Duodenal mucosa (tissue), 2 donors: Measurements from ENCODE around the gene SLC25A17.
A peak's percentile ranks its signal among the peaks of the same experiment; 100 is the strongest.
"Not testable (repeated sequence)": the region's sequence is repeated elsewhere in the genome, so short reads cannot be mapped to it uniquely, and the experiment has no call there.

Source experiments
- H3K27ac ChIP-seq: one replicate; pipeline ENCODE4 v1.7.0; 2013; ENCODE audit warnings: low read depth, low read length
- H3K27me3 ChIP-seq, 2 donors: one replicate each; pipeline ENCODE4 v1.7.0; 2013; ENCODE audit warnings: low read length in 2 of 2, control low read depth in 1 of 2; ENCODE audit not compliant: insufficient read depth in 2 of 2, control insufficient read depth in 1 of 2
- H3K36me3 ChIP-seq, 2 donors: one replicate each; pipeline ENCODE4 v1.7.0; 2013; ENCODE audit warnings: low read length in 2 of 2, control low read depth in 1 of 2; ENCODE audit not compliant: insufficient read depth in 2 of 2, control insufficient read depth in 1 of 2
- H3K4me1 ChIP-seq, 2 donors: one replicate each; pipeline ENCODE4 v1.7.0; 2013; ENCODE audit warnings: low read length in 2 of 2, control low read depth in 1 of 2; ENCODE audit not compliant: insufficient read depth in 2 of 2, control insufficient read depth in 1 of 2
- H3K4me3 ChIP-seq, 2 donors: one replicate each; pipeline ENCODE4 v1.7.0; 2013; ENCODE audit warnings: low read length in 2 of 2, low read depth in 1 of 2
- H3K9ac ChIP-seq, 2 donors: one replicate each; pipeline ENCODE4 v1.7.0; 2013; ENCODE audit warnings: low read length in 2 of 2, low read depth in 1 of 2
- H3K9me3 ChIP-seq, 2 donors: one replicate each; pipeline ENCODE4 v1.7.0; 2013; ENCODE audit warnings: low read length in 2 of 2, control low read depth in 1 of 2; ENCODE audit not compliant: control insufficient read depth in 1 of 2

Gene SLC25A17

GRCh38 chr22:40853961-40854360, 34.8 kb upstream of the SLC25A17 start:
- Histone ChIP-seq H3K9me3 (no peaks in the 10 kb centered on the region), H3K36me3 (peaks cover 9 to 16% of the 10 kb centered on the region in 2 donors), H3K4me1 (peaks cover 37 to 50% of the 10 kb centered on the region in 2 donors), H3K27me3 (no peaks in the 10 kb centered on the region), H3K4me3 (peak overlapping the region; percentile 30 to 50), H3K27ac (no peak overlapping the region), H3K9ac (peak overlapping the region; percentile 9 to 100)

DNA sequence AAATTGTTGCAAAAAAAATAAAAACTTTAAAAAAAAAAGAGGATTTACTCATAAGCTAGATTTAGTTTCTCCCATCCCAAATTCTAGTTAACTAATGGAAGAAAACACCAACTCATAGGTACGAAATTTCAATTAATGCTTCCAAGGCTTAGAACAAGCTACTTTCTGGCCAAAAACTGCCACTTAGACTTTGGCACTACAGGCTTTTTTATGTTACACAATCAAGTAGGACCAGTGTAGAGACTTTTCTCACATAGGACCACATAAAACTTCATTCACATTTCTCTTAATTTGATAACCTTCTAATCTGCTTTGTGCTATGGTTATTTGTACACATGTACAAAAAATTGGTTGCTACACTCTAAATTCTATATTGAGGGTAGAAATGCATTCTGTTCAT, 34.2 kb upstream of the SLC25A17 start:
- Histone ChIP-seq H3K9ac (peak overlapping the region; percentile 9 to 100), H3K27ac (no peak overlapping the region), H3K27me3 (no peaks in the 10 kb centered on the region), H3K4me1 (peaks cover 37 to 47% of the 10 kb centered on the region in 2 donors), H3K9me3 (no peaks in the 10 kb centered on the region), H3K4me3 (peak overlapping the region in 1 of 2 donors; percentile 30), H3K36me3 (peaks cover 13 to 23% of the 10 kb centered on the region in 2 donors)

DNA sequence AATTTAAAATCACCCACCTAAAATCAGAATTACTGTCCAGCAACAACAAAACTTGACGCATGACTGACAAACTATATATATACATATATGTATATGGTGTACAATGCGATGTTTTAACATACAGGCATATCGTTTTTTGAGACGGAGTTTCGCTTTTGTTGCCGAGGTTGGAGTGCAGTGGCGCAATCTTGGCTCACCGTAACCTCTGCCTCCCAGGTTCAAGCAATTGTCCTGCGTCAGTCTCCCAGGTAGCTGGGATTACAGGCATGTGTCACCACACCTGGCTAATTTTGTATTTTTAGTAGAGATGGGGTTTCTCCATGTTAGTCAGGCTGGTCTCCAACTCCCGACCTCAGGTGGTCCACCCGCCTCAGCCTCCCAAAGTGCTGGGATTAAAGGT, 26.7 kb upstream of the SLC25A17 start:
- not testable (repeated sequence) for H3K9me3 ChIP-seq, H3K27me3 ChIP-seq, H3K27ac ChIP-seq, H3K4me3 ChIP-seq, H3K4me1 ChIP-seq, H3K9ac ChIP-seq
- peaks cover 33 to 78% of the 10 kb centered on the region in 2 donors for H3K36me3 ChIP-seq

GRCh38 chr22:40844951-40845350, 25.8 kb upstream of the SLC25A17 start:
- H3K27ac ChIP-seq = no peak overlapping the region
- H3K9me3 ChIP-seq = no peaks in the 10 kb centered on the region
- no peak overlapping the region for H3K9ac ChIP-seq
- H3K27me3 ChIP-seq = no peaks in the 10 kb centered on the region
- no peaks in the 10 kb centered on the region for H3K4me1 ChIP-seq
- H3K36me3 ChIP-seq = peaks cover 33 to 81% of the 10 kb centered on the region in 2 donors
- no peak overlapping the region for H3K4me3 ChIP-seq

DNA sequence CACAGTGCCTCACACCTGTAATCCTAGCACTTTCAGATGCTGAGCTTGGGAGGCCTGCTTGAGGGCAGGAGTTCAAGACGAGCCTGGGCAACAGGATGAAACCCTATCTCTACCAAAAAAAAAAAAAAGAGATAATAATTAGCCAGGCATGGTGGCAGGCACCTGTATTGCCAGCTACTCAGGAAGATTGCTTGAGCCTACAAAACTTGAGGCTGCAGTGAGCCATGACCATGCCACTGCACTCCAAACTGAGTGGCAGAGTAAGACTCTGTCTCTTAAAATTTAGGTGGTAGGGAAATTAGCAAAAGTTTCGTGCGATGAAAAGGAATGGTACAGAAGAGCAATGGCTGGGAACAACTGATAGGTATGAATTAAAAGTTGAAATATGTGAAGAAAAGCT, 19.3 kb upstream of the SLC25A17 start:
- H3K36me3 ChIP-seq = peaks cover 27 to 78% of the 10 kb centered on the region in 2 donors

DNA sequence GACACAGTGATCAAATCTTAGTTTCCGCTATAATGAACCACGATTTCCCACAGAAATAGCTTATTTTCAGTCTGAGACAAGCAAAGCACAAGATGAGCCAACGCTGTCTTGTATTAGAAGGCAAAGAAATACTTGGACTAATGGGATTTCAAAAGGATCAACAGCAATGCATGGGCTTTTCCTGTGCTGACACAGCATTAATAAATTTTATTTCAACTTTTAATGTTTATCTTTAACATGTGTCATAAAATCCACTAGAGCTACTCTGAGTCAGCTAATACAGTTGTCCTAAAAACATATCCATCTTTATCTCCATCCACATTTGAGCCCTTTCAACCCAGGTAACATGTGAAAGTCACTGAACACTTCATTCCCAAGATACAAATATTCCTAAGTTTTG, 15.5 kb upstream of the SLC25A17 start:
- H3K36me3 ChIP-seq = peaks cover 26 to 79% of the 10 kb centered on the region in 2 donors
- H3K9ac ChIP-seq = no peak overlapping the region
- H3K4me3 ChIP-seq = no peak overlapping the region

More for the DNA sequence above, 19.3 kb upstream of the SLC25A17 start:
- H3K27me3 ChIP-seq = no peaks in the 10 kb centered on the region
- H3K4me3 ChIP-seq = no peak overlapping the region
- H3K9ac ChIP-seq = no peak overlapping the region
- H3K27ac ChIP-seq = no peak overlapping the region
- no peaks in the 10 kb centered on the region for H3K9me3 ChIP-seq
- H3K4me1 ChIP-seq = no peaks in the 10 kb centered on the region

DNA sequence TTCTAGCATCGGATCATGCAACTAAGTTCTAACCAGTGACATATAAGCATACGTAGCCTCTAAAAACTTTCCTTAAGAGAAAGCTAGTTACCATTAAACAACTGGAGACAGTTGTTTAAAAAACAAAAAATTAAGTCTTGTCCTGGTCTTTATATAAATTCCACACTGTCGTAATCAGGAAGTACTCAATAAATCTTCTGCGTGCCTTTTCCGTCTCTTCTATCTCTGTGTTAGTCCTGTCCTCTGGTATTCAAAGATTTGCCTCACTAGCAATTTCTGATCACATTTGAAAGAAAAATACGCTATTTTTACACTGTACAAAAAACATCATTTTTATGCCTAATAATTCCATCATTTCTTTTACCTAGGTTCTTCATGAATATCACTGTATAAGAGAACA, 10.0 kb upstream of the SLC25A17 start:
- peaks cover 14 to 49% of the 10 kb centered on the region in 2 donors for H3K36me3 ChIP-seq
- no peaks in the 10 kb centered on the region for H3K9me3 ChIP-seq
- peaks cover 0 to 6% of the 10 kb centered on the region in 2 donors for H3K4me1 ChIP-seq
- H3K27ac ChIP-seq = no peak overlapping the region
- no peak overlapping the region for H3K9ac ChIP-seq
- H3K27me3 ChIP-seq = no peaks in the 10 kb centered on the region
- H3K4me3 ChIP-seq = no peak overlapping the region

More for the DNA sequence above, 15.5 kb upstream of the SLC25A17 start:
- Histone ChIP-seq H3K4me1 (no peaks in the 10 kb centered on the region), H3K27ac (no peak overlapping the region), H3K9me3 (no peaks in the 10 kb centered on the region), H3K27me3 (no peaks in the 10 kb centered on the region)

DNA sequence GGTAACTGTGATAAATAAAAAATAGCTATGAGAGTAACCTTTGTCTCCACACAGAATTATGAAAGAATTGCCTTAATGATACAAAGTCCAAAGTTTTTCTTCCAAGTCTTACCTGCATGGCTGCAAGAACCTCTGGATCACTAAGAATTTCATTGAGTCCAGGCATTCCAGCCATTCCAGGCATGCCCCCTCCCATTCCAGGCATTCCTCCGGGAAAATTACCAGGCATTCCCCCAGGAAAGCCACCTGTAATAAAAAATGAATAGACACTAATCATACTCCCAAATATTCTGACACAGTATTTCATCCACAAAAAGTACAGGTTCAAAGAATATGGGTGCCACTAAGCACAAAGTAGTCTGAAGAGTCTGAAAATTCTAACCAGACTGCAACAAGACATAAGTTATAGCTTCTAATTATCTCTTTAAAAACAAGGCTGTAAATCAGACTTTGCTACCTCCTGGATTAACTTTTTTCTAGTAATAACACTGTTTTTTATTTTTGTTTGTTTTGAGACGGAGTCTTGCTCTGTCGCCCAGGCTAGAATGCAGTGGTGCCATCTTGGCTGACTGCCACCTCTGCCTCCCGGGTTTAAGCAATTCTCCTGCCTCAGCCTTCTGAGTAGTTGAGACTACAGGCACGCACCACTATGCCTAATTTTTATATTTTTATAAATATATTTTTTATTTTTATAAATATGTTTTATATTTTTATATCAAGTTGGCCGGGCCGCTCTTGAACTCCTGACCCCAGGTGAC, 8.0 kb upstream of the SLC25A17 start:
- no peaks in the 10 kb centered on the region for H3K27me3 ChIP-seq
- H3K36me3 ChIP-seq = peaks cover 14 to 36% of the 10 kb centered on the region in 2 donors
- H3K27ac ChIP-seq = no peak overlapping the region
- H3K4me3 ChIP-seq = no peak overlapping the region
- H3K9me3 ChIP-seq = no peaks in the 10 kb centered on the region
- no peak overlapping the region for H3K9ac ChIP-seq
- H3K4me1 ChIP-seq = peaks cover 8 to 12% of the 10 kb centered on the region in 2 donors

DNA sequence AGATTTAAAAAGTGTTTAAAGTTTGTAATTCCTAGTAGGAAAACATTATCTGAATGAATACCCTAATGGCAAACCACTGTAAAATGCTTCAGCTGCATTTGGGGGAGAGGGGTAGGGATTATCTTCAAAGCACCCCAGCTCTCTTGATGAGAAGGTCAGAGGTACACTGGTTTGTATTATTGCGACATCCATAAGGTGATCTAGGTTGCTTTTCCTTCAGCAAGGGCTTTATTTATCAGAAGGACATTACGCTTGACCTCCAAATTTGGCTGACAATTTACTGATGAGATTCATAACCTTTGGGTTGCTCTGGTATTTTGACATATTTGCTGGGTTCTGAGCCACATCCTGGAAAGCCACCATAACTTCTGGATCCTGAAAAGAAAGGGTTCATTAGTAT, 7.1 kb upstream of the SLC25A17 start:
- H3K9me3 ChIP-seq, H3K9ac ChIP-seq, H3K27ac ChIP-seq, H3K27me3 ChIP-seq, H3K4me3 ChIP-seq: not testable (repeated sequence)
- H3K4me1 ChIP-seq = peaks cover 8 to 12% of the 10 kb centered on the region in 2 donors
- H3K36me3 ChIP-seq = peaks cover 11 to 28% of the 10 kb centered on the region in 2 donors

GRCh38 chr22:40823426-40823825, 4.3 kb upstream of the SLC25A17 start:
- H3K9me3 ChIP-seq = no peaks in the 10 kb centered on the region
- no peak overlapping the region for H3K9ac ChIP-seq
- H3K27ac ChIP-seq = no peak overlapping the region
- H3K4me1 ChIP-seq = peaks cover 20 to 22% of the 10 kb centered on the region in 2 donors
- no peak overlapping the region for H3K4me3 ChIP-seq
- H3K27me3 ChIP-seq = no peaks in the 10 kb centered on the region
- peaks cover 0 to 3% of the 10 kb centered on the region in 2 donors for H3K36me3 ChIP-seq
